HG03060 (cell line): Measurements from ENCODE around the gene CYSRT1.

Experiments used
- ATAC-seq: cut with Tn5 transposase; IDR thresholded peaks from one replicate; pipeline ENCODE4 v1.9.1; 2021; ENCODE audit warnings: low read depth, moderate number of reproducible peaks; ENCODE audit not compliant: unreplicated experiment

The CYSRT1 gene

DNA sequence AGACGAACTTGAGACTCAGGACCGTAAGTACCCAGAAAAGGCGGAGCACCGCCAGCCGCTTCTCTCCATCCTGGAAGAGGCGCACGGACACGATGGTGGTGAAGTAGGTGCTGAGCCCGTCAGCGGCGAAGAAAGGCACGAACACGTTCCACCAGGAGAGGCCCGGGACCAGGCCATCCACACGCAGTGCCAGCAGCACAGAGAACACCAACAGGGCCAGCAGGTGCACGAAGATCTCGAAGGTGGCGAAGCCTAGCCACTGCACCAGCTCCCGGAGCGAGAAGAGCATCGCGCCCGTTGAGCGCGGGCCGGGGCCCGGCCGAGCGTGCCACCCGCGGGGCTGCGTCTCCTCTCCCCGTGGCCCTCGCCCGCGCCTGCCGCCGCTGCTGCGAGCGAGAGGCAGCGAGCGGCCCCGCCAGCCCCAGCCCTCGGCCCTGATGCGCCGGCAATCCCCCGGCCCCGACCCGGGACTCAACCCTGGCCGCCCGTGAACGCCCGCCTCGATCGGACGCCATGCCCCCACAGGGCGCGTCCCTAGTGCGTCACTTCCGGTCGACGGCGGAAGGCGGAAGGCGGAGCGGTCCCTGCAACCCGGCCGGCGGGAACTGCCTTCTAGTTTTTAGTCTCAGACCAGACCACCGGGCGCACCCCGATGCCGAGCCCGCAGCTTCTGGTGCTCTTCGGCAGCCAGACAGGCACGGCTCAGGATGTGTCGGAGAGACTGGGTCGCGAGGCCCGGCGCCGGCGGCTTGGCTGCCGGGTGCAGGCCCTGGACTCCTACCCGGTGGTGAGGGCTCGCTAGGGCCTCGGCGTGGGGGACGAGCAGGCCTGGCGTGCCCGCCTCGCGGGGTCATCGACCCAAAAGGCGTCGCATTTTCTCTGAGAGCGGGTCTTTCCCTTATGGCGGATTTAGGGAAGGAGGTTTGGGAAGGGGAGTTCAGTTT is 19.6 kb upstream of the CYSRT1 start, which contains the start of the genes NDOR1 and TMEM203:
TSS of gene NDOR1 (plus strand) at position 575 of the 944 bp plus-strand sequence. CDS start at position 653, 78 bp downstream.
TSS of gene TMEM203 (minus strand) at position 523 of the 944 bp plus-strand sequence. CDS start at position 289, 234 bp downstream.
- no peak for ATAC-seq

DNA sequence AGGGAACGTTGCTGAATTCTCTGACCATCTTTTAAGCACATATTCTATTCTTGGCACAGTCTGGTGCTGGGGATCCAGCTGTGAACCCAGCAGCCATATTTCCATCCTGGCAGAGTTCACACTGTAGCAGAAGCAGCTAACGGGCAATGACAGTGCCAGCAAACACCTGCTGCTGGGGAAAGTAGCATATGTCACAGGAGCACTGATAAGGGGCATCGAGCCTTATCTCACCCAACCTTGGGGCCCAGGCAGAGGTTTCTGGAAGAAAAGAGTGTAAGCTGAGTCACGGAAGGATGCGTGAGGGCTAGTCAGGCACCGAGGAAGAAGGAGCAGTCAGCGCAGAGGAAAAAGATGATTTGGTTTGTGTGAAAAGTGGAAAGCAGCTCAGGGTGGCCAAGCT is 18.4 kb upstream of the CYSRT1 start:
- no peak for ATAC-seq

DNA sequence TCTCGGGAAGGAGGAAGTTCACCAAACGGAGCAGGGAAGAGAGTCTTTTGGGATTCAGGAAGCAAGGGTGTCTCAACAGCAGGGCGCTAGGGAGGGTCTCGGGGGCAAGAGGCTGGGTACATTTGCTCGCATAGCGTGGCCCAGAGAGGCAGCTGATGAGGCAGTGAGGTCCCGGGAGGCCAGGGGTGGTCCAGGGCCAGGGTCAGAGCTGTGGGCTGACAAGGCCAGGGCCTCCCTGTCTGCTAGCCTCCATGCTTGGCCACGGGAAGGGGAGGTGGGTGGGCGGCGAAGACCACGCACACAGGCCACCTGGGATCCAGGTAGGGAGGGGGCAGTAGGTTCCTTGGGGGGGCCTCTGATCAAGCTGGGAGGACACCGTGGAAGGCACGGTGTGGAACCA is 13.4 kb upstream of the CYSRT1 start:
- no peak for ATAC-seq

DNA sequence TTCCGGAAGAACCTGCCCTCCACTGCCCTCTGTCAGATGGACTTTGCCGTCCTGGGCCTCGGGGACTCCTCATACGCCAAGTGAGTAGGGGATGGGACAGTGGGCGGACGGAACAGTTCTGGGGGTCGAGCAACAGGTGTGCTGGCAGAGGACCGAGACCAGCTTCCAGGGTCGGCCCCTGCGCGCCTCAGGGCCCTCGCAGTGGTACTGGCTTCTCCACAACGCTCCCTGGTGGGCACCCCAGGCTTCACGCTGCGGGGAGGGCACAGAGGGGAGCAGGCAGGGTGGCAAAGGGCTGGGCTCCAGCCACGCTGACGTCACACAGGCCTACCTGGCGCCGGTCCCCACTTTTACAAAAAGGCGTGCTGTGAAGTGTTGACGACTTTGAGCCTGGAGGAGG is 12.5 kb upstream of the CYSRT1 start:
- no peak for ATAC-seq

DNA sequence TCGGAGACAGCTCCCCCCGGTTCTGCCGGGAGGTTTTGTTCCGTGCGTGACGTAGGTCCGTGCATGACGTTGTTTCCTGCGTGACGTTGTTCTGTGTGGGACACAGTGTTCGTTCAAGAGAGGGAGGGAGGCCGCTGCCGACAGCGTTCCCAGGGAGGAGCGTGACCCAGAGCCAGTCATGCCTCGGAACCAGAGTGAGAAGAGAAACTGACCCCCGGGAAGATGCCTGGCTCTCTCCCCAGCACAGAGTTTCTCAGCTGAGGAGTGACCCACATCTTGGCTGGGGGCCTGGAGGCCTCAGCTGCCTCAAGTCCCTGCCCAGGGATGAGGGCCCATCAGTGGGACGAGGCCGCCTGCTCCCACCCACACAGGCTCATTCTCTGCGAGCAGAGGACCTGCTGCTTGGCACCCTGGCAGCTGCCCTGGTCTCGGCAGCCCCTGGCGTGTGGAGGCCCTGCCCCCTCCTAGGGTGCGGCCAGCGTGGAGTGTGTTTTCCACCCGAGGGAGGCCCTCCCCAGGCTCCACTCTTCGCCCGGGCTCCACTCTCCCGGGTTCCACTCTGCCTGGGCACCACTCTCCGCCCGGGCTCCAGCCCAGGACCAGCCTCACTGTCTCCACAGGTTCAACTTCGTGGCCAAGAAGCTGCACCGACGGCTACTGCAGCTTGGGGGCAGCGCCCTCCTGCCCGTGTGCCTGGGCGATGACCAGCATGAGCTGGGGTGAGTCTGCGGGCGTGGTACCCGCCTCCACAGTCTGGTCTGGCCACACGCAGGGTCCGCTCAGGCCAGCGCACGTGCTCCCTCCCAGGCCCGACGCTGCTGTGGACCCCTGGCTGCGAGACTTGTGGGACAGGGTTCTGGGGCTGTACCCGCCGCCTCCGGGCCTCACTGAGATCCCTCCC is 11.6 kb upstream of the CYSRT1 start:
- ATAC-seq = no peak

DNA sequence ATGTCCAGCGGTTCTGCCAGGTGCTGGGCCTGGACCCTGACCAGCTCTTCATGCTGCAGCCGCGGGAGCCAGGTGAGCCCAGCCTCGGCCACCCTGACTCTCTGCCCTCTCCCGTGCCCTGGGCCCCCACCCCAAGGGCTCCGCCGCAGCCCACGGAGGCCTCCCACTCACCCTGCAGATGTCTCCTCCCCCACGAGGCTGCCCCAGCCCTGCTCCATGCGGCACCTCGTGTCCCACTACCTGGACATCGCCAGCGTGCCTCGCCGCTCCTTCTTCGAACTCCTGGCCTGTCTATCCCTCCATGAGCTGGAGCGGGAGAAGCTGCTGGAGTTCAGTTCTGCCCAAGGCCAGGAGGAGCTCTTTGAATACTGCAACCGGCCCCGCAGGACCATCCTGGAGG is 10.4 kb upstream of the CYSRT1 start:
- ATAC-seq = no peak

DNA sequence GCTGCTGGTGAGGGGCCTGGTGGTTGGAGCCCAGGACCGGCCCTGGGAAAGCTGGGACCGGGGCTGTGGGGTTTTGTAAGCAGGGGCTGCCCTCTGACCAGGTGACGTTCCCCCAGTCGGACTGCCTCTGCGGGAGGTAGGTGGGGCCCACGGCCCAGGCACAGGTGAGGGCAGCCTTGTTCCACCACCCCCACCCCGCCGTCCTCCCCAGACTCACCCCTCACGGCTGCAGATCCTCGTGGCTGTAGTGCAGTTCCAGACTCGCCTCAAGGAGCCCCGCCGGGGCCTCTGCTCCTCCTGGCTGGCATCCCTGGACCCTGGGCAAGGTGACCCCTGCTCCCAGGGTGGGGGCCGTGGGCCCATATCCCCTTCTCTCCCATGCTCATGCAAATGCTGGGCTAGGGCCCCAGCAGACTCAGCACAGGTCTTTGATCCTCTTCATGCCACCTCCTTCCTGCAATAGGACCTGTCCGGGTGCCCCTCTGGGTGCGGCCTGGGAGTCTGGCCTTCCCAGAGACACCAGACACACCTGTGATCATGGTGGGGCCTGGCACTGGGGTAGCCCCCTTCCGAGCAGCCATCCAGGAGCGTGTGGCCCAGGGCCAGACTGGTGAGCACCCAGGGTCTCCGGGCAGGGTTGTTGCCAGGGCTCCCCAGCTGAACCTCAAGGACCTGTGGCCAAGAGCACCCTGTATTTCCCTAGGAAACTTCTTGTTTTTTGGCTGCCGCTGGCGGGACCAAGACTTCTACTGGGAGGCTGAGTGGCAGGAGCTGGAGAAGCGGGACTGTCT is 9.6 kb upstream of the CYSRT1 start:
- ATAC-seq = no peak

DNA sequence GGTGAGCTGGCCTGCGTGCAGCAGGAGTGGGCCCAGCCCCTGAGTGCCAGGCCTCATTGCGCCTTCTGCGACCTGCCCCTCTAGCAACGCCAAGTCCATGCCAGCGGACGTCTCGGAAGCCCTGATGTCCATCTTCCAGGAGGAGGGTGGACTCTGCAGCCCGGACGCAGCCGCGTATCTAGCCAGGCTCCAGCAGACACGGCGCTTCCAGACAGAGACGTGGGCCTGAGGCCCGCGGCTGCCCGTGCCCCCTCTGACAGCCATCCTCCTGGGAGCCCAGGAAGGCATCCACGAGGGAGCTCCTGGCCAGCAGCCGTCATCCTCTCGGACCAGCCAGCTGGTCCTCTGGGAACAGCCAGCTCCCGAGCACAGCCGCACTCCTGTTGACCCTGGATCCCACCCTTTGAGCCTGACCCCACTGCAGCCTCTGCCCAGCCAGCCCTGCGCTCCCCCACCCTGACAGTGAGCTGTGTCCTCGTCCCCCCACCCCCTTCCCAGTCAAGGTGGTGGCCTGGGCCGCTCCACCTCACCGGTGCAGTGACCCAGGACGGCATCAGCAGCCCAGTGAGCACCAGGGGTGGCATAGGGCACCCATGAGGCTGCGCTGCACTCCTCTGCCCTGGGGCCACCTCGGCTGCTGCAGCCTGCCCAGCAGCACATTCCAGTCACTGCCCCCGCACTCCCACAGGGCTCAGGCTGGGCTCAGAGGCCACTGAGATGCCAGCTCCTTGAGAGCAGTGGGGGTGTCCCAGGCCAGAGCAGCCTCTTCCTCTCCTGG is 8.6 kb upstream of the CYSRT1 start:
- no peak for ATAC-seq

DNA sequence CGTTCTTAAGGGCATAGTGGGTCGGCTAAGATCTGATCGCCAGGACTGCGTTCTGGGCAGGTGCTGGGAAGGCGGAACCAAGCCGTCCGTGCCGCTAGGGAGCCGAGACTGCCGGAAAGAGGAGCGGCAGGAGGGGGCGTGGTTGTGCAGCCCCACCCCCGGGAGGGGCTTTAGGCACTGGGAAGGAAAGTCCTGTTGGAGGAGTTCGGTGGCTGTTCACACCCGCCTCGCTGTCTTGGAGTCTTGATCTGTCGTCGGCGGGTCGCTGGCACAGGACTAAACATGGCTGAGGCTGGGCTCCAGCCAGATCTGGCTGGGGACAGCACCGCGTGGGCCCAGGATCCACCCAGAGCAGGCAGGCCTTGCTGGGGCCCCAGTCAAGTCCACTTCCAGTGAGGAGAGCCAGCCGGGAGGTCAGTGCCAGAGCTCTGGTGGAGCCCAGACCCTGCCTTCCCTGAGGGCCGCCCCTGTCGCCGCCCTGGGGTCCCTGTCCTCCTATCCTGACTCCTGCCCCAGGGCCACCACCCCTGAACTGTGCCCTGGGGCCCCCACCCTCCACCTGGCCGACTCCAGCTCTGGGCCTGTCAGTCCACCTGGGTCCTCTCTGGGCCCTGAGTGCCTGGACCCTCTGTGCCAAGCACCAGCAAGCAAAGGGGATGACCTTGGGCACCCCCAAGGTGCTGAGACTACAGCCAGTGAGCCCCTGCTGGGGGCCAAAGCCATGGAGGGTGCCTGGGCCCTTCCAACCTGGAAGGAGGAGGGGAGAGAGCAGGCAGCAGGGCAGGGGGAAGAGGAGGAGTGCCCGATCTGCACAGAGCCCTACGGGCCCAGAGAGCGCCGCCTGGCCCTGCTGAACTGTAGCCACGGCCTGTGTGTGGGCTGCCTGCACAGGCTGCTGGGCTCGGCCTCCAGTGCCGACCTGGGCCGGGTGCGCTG is 7.4 kb upstream of the CYSRT1 start:
- no peak for ATAC-seq

DNA sequence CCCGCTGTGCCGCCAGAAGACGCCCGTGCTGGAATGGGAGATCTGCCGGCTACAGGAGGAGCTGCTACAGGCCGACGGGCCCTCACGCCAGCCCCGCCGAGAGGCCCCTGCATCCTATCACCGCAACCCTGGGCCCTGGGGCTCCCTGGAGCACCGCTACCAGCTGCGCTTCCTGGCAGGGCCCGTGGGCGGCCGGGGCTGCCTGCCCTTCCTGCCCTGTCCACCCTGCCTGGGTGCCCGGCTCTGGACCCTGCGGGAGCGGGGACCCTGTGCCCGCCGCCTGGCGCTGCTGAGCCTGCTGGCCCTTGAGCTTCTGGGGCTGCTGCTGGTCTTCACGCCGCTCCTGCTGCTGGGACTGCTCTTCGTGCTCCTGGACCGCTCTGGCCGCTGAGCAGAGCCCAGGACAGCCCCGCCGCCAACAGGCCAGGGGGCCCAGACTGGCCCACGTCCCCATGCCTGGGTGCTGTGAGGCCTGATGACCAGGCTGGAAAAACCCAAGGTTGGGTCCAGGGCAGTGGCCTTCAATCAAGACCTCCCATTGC is 6.7 kb upstream of the CYSRT1 start:
- no peak for ATAC-seq

DNA sequence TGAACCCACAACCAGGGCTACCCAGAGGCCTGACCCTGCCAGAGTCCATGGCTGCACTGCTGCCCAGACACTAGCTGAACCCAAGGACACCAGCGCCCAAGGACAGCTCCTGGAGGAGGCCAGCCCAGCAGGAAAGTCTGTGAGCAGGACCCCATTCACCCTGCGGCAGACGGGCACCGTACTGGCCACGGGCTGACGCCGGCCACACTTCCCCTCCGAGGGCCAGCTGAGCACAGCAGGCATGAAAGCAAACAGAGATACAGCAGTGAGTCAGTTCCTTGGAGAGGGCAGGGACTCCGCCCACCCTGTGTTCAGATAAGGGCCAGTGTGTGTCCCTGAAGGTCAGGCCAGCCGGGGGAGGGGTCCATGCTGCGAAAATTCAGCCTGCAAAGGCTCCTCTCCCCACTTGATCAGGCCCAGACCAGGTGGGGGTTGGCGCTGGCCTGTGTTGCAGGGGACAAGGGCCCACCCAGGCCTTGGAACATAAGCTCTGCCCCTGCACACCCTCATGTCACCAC is 6.2 kb upstream of the CYSRT1 start:
- no peak for ATAC-seq

DNA sequence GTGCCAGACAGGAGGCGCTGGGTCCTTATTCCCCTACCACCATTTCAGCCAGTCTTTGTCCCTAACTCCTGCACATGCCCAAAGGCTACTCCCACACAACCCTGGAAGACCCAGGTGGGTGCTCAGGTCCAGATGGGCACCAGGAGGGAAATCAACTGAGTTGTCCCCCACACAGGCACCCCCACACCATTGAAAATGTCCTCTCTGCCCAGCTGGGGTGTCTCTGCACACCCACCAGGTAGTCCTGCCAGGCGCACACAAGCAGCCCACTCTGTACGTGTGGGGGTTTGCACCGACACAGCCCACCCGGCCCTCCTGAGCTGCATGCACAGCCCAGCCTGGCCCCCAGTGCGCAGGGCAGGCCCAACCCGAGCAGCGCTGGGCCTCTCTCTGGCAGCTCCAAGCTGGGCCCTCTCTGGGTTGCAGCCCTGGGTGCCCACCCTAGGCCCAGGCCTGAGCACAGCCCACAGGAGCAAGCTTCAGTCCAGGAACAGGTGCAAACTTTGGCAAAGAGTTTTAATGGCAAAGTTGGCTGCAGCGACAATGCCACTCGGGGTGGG is 5.1 kb upstream of the CYSRT1 start:
- no peak for ATAC-seq

DNA sequence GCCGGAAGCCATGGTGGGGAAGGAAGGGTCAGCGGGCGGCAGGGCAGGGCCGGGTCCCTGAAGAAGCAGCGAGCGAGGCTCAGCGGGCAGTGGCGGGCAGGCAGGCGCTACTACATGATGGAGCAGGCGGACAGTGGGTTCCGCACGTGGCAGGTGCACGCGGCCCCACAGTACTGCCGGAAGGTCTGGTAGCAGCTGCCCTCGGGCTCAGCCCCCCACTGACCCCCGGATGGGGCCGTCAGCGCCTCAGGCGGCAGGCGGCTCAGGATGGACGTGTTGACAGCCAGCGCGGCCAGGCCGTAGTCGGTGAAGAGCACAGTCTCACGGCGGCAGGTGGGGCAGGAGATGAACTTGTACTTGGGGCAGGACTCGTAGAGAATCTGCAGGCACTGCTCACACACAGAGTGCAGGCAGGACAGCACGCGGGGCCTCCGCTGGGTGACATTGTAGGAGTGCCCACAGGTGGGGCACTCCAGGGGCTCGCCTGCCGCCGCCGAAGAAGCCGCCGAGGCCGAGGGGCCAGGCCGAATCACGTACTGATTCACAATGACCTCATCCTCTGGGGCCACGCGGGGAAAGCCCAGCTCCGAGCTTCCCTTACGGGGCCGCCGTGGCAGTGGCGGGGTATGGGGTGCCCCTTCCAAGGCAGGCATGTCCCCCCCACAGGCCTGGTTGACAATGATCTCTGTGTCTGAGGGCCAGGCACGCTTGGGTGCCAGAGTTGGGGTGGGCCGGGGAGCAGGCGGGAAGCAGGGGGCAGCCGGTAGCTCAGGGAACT is 4.5 kb upstream of the CYSRT1 start:
- no peak for ATAC-seq

DNA sequence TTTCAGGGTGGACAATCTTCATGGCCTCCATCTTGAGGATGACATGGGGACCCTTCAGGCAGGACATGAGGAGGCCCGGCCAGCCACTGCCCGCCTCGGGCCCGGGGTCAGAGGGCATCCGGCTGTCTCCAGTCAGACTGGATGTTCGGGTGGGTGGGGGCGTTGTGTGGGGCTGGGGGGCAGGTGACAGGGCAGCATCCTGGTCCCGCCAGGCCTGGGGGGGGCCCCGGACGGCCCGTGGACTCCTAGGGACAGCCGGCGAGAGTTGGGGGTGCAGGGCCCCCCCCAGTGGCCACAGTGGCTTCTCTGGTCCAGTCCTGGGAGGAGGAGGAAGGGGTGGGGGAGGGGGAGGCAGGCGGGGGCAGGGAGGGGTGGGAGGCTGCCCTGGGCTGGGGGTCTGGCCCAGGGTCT is 3.9 kb upstream of the CYSRT1 start:
- ATAC-seq = no peak

DNA sequence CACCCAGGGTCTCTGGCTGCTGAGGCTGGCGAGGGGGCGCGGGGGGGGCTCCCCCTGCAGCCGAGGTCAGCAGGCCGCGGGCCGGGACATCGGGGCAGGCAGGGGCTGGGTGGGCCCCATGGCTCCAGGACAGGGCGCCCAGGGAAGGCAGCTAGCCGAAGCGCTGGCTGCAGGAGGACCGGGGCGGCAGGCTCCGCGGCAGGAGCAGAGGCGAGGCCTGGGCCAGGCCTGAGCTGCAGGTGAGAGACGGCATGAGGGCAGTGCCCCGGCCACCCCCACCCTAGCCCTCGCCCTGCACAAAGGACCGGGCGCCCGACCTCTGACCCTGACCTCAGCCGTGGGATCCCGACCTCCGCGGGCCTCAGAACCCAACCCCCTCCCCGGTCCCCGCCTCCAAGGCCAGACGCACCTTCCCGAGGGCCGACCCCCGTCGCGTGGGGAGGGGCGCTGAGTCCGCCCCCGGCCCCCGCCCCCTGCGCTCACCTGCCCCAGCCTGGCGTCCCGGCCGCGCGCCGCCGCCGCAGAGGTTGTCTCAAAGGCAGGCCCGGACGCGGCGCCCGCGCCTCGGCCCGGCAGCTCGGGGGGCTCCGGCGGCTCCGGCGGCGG is 3.4 kb upstream of the CYSRT1 start:
- no peak for ATAC-seq

DNA sequence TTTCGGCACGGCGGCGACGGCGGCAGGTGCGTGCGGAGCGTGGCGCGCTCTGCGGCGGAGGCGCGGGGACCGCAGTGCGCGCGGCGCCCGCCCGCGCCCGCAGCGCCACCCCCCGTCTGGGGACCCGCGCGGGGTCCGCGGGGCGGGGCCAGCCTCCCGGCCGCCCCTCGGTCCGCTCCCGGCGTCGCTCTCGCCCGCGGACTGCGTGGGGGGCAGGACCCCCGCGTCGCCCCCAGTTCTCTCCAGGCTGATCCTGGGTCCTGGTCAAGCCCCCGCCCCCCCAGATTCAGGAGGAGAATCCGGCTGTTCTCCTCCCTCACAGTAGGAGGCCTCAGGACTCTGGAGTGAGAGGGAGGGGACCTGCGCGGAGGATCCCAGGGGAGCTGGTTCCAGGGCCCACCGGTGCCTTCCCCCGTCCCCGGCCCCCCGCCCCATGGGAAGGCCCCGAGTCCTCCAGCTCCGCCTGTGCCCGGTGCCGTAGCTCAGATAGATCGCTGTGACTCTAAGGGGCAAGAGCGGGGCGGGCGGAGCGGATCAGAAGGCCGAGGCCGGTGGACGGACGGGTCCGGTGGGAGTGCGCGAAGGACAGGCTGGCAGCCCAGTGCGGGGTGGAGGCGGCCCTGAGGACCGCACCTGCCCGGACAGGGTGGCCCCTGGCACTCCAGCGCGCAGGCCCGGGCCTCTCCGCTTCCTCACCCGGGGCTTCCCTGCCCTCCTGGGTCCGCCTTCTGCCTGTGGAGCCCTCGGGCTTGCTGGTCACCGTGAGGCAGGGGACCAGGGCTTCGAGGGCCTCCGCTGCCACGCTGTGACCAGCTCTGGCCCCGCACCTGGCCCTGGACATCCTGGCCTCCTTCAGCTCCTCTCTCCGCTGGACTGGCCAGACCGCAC is 2.5 kb upstream of the CYSRT1 start, which contains the start of gene RNF208:
TSS of gene RNF208 (minus strand) at position 51 of the 888 bp plus-strand sequence. CDS start 1,028 bp downstream, outside the sequence.
- ATAC-seq = no peak
